ENCODE results near the gene SH3GL1.

The SH3GL1 gene

DNA sequence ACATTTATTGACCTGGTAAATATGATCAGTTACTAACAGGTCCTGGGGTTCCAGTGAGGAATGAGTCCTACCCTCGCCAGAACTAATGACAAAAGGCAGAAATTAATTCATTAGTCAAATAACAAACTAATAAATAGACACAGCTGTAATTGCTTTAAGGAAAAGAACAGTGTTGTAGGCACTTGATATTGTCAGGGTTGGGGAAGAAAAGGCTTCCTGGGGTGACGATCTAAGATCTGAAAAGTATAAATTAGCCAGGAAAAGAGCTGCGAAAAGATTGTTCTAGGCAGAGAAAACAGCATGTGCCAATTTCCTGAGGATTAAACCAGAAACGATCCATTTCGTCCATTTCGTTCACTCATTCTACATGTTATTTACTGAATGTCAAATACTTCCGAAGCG is 1.4 kb upstream of the SH3GL1 start:
- no peak for DNase-seq (ENCODE audit: low read depth)
- H3K4me3 ChIP-seq (ENCODE audit: low read length) = peak overlapping the region; percentile 45
- TF ChIP-seq, protein P1, sequence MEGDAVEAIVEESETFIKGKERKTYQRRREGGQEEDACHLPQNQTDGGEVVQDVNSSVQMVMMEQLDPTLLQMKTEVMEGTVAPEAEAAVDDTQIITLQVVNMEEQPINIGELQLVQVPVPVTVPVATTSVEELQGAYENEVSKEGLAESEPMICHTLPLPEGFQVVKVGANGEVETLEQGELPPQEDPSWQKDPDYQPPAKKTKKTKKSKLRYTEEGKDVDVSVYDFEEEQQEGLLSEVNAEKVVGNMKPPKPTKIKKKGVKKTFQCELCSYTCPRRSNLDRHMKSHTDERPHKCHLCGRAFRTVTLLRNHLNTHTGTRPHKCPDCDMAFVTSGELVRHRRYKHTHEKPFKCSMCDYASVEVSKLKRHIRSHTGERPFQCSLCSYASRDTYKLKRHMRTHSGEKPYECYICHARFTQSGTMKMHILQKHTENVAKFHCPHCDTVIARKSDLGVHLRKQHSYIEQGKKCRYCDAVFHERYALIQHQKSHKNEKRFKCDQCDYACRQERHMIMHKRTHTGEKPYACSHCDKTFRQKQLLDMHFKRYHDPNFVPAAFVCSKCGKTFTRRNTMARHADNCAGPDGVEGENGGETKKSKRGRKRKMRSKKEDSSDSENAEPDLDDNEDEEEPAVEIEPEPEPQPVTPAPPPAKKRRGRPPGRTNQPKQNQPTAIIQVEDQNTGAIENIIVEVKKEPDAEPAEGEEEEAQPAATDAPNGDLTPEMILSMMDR (IDR thresholded peaks at IDR 0.05; ENCODE audit: insufficient read depth, low read depth, low read length, missing control alignments) = no peak

DNA sequence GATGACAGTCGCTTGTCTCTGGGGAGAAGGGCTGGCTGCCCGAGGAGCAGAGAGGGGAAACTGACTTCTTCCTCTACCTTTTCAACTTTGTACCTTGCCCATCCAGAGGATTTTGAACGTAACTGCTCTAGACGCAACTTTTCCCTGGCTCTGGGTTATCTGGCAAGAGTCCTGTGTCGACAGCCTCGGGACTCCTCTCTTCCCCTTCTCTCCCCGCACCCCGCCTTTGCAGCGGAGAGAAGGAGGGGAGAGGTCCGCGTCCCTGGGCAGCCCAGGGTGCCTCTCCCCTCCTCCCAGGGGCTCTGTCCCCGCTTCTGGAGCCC is 574 bp downstream of the SH3GL1 start:
- TF ChIP-seq, protein P1 (IDR thresholded peaks at IDR 0.05; ENCODE audit: insufficient read depth, low read depth, low read length, missing control alignments) = no peak
- DNase-seq (ENCODE audit: low read depth) = peak; percentile 21
- peak overlapping the region; percentile 83 for H3K4me3 ChIP-seq (ENCODE audit: low read length)

DNA sequence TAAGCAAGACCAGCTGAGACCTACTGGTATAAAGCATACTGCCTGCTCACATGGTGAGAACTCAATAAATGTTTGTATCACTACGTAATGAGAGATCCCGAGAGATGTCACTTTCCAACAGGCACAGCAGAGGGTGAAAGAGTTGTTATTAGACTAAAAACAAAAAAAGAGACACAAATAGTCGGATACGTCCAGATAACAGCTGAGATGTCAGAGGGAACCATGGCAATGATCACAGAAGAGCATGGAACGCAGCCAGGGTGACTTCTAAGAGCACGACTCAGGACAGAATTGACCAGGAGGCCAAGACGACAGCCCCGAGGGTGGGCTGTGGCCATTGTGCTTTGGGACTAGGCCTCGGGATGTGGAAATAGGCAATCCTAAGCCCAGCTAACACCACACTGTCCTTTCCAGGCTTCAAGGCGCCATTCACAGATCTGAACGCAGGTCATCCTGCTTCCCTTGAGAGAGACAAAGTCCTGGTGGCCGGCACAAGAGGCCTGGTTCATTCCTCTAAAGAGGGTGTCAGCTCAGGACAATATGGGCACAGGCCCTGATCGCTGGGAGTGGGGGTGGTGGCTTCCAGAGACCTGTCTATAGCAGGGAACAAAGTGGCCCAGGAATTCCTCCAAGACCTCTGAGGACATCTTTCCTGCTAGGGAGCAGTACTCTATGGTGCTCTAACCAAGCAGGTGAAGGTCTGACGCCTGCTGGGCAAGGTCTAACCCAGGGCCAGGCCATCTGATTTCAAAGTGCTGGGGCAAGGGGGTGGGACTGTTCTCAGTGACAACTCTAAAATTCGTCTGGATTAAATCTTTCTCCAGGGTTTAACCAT is 3.2 kb downstream of the SH3GL1 start:
- DNase-seq (ENCODE audit: low read depth) = no peak
- no peak overlapping the region for H3K4me3 ChIP-seq (ENCODE audit: low read length)
- TF ChIP-seq, protein P1 (IDR thresholded peaks at IDR 0.05; ENCODE audit: insufficient read depth, low read depth, low read length, missing control alignments) = no peak

DNA sequence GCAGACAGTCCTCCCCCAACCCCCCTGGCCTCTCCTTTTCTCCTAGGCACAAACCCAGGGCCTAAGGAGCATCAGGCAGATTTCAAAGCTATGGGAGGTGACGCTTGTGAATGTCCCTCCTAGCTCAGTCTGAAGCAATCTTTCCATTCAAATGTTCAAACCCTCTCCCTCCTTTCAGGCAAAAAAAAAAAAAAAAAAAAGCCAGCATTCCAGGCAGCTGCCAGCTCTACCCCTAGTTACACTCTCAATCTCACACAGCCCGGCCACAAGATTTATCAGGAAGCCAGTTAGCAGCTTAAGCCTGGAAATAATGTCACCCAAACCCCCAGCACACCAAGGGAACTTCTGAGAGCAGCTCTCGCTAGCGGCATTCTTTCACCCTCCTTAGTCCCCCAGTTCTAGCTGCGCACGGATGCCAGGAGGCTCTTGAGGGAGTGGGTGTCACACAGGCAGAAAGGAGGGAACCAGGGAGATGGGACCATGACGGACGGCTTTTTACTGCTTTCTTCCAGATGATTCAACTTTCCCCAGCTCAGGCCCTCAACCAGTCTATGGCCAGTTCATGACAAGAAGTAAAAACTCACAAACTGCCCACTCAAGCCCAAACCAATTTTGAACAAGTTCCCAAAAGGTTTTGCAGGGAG is 6.3 kb downstream of the SH3GL1 start:
- DNase-seq (ENCODE audit: low read depth) = no peak
- H3K4me3 ChIP-seq (ENCODE audit: low read length) = no peak overlapping the region
- TF ChIP-seq, protein P1 (IDR thresholded peaks at IDR 0.05; ENCODE audit: insufficient read depth, low read depth, low read length, missing control alignments) = no peak

DNA sequence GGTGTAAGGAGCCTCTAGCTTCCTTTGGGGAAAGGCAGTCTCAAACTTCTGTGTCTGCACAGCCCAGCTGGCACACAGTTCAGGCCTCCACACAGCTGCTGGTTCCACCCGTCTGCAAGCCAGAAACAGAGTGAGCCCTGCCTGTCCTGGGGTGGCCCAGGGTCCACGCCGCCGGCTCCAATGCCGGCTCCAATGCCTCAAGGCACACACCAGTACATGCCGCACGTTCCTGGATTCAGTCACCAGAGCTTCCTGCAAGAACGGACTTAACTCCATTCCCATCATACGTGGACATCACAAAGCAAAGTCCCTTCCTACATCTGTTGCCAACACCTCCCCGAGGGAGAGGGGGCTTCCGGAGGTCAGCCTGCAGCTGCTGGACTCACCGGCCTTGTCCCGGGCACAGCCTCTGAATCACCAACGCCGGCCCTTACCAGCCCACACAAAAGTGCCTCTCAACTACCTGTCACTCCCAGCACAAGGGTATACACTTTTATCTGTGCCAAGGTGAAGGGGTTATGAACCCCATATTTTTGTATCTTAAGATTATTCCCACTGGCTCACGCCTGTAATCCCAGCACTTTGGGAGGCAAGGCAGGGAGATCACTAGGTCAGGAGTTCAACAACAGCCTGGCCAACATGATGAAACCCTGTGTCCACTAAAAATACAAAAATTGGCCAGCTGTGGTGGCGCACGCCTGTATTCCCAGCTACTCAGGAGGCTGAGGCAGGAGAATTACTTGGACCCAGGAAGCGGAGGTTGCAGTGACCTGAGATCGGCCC is 8.5 kb downstream of the SH3GL1 start:
- TF ChIP-seq, protein P1 (IDR thresholded peaks at IDR 0.05; ENCODE audit: insufficient read depth, low read depth, low read length, missing control alignments) = no peak
- H3K4me3 ChIP-seq (ENCODE audit: low read length) = no peak overlapping the region
- peak; percentile 59 for DNase-seq (ENCODE audit: low read depth)

DNA sequence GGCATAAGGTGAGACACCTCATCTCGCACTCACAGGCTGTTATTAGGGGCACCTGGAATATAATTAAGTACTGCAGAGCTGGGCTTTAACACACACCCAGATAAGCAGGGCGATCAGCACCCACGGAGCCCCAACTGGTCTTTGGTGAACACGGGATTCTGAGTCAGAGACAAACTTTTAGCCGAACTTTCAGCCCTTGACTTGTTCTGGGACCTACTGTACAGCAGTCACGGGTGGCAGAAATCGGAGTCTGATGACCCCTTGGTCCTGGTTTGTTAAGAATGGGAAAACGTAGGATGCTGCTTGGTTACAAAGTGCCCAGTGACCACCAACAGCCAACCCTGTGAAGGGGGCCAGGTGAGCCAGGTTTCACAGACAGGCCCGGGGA is 9.0 kb downstream of the SH3GL1 start:
- H3K4me3 ChIP-seq (ENCODE audit: low read length) = no peak overlapping the region
- DNase-seq (ENCODE audit: low read depth) = peak; percentile 44
- TF ChIP-seq, protein P1 (IDR thresholded peaks at IDR 0.05; ENCODE audit: insufficient read depth, low read depth, low read length, missing control alignments) = no peak
